NCI-H2227 (cell line): ENCODE results near the gene DPP6.

ENCODE experiments used
- DNase-seq: peaks from one replicate; lab custom pipeline; 2025; ENCODE audit not compliant: unreplicated experiment; lab: John Stamatoyannopoulos, UW

Gene DPP6

GRCh38 chr7:154390961-154391360, 338.8 kb downstream of the DPP6 start:
- DNase-seq: no peak

- no peak for DNase-seq
Observed at GRCh38 chr7:154394804-154395203, 342.6 kb downstream of the DPP6 start.

- no peak for DNase-seq
Observed at GRCh38 chr7:154406312-154406711, 354.1 kb downstream of the DPP6 start.

- DNase-seq: no peak
Observed at GRCh38 chr7:154409703-154410311, 357.6 kb downstream of the DPP6 start.

GRCh38 chr7:154412105-154412504, 359.9 kb downstream of the DPP6 start:
- DNase-seq: no peak

GRCh38 chr7:154415709-154416399, 363.7 kb downstream of the DPP6 start:
- no peak for DNase-seq

GRCh38 chr7:154416714-154417113, 364.5 kb downstream of the DPP6 start:
- DNase-seq: no peak

GRCh38 chr7:154419344-154419743, 367.1 kb downstream of the DPP6 start:
- DNase-seq: no peak

GRCh38 chr7:154423231-154423630, 371.0 kb downstream of the DPP6 start:
- DNase-seq: no peak

GRCh38 chr7:154424350-154424749, 372.2 kb downstream of the DPP6 start:
- DNase-seq: no peak

- no peak for DNase-seq
Observed at GRCh38 chr7:154425271-154425670, 373.1 kb downstream of the DPP6 start.

GRCh38 chr7:154426778-154427177, 374.6 kb downstream of the DPP6 start:
- no peak for DNase-seq

GRCh38 chr7:154427533-154427932, 375.3 kb downstream of the DPP6 start:
- DNase-seq: no peak

GRCh38 chr7:154429666-154430404, 377.6 kb downstream of the DPP6 start:
- no peak for DNase-seq

GRCh38 chr7:154430640-154431039, 378.4 kb downstream of the DPP6 start:
- no peak for DNase-seq

- DNase-seq: no peak
Observed at GRCh38 chr7:154431045-154431444, 378.8 kb downstream of the DPP6 start.

- DNase-seq: no peak
Observed at GRCh38 chr7:154433632-154434598, 381.7 kb downstream of the DPP6 start.

GRCh38 chr7:154436560-154436959, 384.4 kb downstream of the DPP6 start:
- DNase-seq: no peak

GRCh38 chr7:154437234-154437633, 385.0 kb downstream of the DPP6 start:
- no peak for DNase-seq

GRCh38 chr7:154438571-154439367, 386.6 kb downstream of the DPP6 start:
- no peak for DNase-seq
